Nucleus accumbens (tissue), 56 donors: ENCODE data around the gene LRP8.

Experiments
- DNase-seq, 56 donors: peaks; one replicate each; lab custom pipeline; 2025; lab: John Stamatoyannopoulos, UW

The LRP8 gene

DNA sequence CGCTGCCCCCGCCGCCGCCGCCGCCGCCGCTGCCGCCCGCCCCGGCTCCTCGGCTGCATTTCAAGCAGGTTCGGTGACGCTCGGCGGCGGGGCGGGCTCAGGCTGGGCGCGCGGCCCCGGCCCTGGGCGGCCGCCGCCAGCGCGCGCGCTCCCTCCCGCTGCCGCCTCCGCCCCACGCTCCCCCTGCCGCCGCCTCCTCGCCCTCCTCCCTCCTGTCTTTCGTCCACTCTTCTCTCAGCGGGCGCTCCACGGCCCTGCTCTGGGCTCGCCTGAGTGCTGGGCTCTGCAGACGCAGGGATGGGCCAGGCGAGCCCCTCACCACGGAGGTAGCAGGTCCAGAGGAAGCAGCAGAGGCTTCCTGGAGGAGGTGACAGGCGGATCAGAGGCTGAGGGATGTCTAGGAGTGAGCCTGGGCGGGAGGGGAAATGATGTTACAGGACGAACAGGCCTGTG, at the start of gene LRP8:
LRP8 (minus strand) TSS at position 62 of the 453 bp plus-strand sequence. CDS start 158 bp downstream, outside the sequence.
- DNase-seq: peak in 44 of 56 donors; percentile 8 to 78 (median 48)

GRCh38 chr1:53377438-53377841, 49.6 kb upstream of the LRP8 start:
- DNase-seq: no peak

GRCh38 chr1:53376742-53377437, 49.0 kb upstream of the LRP8 start:
- DNase-seq: no peak

DNA sequence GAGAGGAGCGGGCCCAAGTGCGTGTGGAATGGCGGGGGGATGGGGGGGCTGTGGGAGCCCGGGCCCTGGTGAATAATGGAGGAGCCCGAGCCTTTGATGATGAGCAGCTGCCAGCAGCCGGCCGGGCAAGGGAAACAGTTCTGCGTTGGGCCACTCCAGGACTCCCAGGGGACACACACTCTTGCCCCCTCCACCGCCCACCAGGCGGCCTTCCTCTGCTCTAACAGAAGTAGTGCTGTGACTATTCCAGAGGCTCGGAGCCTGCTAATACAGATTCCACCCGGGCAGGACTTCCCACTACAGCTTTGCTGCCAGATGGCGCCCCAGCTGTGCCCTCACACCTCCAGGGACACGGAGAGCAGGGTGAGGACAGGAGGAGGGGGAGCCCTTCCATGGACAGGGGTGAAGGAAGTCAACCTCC, 48.2 kb upstream of the LRP8 start:
- no peak for DNase-seq

- no peak for DNase-seq
Measured at GRCh38 chr1:53375440-53375839, 47.6 kb upstream of the LRP8 start.

DNA sequence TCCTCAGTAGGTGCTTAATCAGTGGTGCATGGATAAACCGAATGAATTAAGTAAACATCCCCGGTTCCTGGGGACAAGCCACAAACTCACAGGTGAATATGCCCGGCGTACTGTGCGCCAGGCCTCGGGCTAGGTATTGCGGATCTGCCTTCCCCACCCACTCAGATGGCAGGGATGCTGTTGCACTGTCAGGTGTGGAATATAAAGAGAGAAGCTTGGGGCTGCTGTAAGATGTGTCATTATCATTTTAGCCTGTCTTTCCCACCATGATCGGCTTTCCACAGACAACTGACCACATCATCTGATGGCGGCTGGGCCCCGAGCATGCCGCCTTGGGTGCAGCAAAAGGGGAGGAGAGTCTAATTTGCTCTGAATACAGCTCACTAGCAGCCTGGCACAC, 45.4 kb upstream of the LRP8 start:
- no peak for DNase-seq

GRCh38 chr1:53372501-53372951, 44.7 kb upstream of the LRP8 start:
- DNase-seq: no peak

GRCh38 chr1:53371851-53372250, 44.0 kb upstream of the LRP8 start:
- DNase-seq: no peak

DNA sequence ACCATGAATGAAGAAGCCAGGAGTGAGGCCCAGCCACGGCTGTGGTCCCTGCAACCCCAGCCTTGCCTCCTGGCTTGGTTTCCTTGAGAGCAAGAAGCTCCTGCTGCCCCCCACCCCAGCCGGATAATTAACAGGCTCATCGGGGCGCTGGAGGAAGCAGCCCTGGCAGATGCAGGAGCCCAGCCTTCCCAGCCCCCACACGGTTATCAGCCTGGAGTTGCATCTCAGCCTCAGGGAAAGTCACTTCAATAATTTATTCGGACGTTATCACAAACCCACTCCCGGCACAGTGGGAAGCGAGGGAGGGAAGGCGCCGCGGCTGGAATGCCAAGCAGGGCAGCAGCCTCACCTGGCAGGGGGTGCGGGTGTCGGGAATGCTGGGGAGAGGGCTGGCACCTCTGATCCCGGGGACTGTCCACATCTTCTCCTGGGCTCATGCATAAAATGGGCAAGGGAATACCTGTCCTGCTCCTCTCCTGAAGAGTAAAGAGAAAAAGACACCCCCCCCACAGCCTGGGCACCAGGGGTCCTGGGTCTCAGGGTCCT, 43.3 kb upstream of the LRP8 start:
- no peak for DNase-seq

- DNase-seq: no peak
Measured at GRCh38 chr1:53370369-53370961, 42.6 kb upstream of the LRP8 start.

DNA sequence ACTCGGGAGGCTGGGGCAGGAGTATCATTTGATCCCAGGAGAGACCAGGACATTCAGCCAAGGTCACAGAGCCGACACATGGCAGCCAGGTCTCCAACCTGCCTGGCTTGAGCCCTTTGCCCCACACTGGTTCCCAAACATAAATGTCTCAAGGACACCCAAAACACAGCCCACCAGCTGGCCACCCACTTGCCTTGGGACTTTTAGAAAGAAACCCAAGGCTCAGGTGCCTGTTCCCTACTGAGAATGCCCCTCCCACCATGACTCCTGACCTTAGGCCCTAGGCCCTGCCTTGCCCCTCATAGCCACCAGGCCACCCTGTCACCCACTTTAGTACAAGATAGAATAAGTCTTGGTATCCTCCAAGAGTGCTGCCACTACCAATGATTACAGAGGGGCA, 41.9 kb upstream of the LRP8 start:
- DNase-seq: no peak

- DNase-seq: no peak
Measured at GRCh38 chr1:53369034-53369750, 41.3 kb upstream of the LRP8 start.

DNA sequence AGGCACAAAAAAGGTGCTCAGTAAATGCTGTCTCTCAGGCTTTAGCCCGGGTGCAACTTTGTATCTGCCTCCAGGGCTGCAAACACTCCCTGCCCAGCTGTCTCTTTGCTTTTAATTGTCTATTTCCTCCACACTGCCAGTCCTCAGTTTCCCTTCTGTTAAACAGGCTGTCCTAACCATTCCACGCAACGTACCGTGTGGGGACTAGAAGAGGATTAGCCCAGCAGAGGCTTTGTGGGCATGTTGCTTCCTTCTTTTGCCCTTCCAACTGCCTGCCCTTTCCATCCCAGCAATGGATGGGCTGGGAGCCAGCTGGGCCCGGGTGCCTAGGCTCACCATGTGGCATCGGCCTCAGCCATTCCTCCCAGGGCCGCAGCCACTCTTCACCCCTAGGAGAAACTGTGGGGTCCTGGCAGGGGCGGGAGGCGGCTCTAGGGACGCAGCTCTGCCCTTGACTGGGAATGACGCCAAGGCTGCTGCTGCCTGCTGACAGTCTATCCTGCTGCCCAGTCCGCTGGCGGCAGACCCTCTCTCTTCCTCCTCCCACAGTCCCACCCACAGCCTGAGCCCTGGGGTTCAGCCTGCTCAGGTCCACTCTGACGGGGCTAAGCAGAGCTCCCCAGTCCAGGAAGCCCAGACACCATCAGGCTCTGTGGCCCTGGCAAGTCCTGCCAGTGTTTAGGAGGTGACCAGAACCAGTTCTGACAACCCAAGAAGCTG, 40.6 kb upstream of the LRP8 start:
- peak in 14 of 56 donors; percentile 8 to 43 (median 18) for DNase-seq

DNA sequence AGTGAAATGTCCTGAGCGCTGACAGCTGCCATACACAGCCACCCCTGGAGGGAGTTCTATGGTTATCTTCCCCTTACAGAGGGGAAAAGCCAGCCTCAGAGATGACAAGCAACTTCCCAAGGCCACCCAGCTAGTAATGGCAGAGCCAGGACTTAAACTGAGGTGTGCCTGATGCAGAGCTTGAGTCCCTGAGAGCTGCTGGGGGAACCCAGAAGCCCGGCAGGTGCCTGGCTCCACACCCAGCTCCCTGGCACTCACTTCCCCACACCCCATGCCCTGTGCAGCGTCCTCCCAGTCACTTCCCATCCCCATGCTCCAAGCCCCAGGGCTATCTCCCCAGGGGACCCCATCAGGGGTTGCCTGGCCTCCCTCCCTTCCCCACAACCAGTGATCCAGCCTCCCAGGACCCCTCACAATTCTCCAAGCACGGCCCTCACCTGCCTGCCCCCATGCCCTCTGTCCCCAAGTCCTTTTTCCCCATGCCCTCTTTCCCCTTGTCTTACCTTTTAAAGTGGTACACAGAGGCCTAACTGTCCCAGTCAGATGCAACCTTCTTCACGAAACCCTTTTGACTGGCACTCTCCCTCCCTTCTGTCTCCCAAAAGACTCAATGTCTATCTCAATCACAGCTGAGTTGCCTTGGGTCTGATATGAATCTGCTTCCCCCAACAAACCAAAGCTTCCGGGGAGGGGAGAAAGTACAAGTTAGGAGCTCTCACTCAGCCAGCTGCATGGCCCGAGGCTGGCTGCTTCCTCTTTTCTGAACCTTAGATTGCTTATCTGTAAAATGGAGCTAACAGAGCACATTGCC, 39.8 kb upstream of the LRP8 start:
- DNase-seq: no peak

DNA sequence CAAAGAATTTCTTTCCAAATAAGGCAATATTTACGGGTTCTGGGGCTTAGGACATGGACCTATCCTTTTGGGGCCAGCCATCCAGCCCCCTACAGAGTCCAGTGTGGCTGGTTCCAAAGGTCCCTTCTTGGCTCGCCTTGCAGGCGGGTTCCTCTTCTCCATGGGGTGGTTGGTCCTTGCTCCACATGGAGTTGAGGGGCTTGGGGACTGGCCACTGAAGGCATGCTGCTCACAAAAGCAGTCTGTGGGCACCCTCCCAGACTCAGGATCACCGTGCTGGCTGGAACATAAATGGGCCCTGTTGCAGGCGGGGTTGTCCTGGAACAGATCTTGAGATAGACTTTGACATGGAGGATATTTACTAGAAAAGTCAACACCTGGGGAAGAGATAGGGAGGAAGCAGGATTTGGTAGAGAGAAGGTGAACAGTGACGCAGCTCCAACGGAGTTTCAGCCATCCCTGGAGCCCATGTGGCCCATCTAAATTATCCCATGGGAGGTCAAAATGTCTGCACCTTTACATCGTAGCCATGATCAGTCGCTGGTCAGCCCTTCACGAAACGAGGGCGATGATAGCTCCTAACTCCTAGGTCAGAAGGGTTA, 39.1 kb upstream of the LRP8 start:
- DNase-seq: no peak

GRCh38 chr1:53365437-53366063, 37.7 kb upstream of the LRP8 start:
- DNase-seq: no peak

DNA sequence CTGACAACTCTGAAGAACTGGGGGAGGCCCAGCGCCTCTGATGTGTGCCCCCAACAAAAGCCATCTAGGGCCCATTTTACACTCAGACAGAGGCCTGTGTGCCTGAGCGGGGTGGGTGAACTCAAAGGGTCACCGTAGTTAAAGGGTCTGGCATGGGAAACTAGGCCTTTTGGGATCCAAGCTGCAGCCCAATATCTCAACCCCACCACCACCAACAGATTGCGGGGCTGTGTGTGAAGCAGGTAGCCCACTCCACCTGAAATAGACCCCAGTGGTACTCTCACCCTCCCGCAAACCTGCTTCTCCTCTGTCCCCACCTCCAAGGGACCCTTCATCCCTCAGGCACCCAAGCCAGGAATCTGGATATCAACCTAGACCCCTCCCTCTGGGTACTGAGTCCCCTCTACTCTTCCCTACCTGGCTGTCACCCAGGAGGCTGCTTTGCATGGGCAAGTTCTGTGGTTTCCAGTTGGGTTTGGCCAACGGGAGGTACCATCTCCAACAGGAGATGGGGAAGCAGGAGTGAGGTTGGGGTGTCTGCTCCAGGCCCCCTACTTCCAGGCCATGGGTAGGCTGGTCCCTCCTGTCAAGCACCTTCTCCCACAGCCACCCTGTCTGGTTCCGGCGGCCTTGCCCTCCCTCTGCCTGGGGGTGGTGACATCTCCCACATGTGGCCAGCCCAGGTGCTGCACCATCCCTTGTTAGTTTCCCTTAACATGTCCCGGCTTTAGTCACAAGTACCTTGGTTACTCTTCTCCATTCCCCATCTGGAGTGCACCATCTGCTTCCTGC, 35.2 kb upstream of the LRP8 start:
- DNase-seq: no peak

DNA sequence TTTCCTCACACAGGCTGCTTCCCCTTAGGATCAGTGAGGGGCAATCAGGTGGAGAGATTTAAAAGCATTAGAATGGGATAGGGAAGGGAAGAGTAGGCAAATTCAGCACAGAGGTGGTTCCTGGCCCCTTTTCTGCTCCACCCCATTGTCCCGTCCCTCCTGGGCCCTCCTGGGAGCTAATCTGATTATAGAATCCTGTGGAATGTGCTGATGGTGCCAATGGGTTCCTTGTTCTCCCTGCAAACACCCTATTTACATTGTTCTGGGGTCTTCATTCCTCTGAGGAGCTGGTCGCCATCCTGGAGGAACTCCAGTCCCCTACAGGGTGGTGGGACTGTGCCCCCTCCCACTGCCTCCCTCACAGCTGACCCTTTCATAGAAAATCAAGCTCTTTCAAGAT, 34.4 kb upstream of the LRP8 start:
- no peak for DNase-seq
